Hepatocyte (in vitro differentiated cells): Measurements from ENCODE around the gene ID3. TPM values are rescaled to one million over a fixed set of nuclear protein-coding genes. Genes with fewer than 3 reads are reported as not detected.

Source experiments
- DNase-seq: peaks from one replicate; pipeline ENCODE4 v3.0.0-alpha.2; 2016; ENCODE audit warnings: low spot score
- H2AFZ ChIP-seq: fragments of 200-600 bp; sonication (generic); 2 replicates; pipeline ENCODE4 v1.6.0; 2016; ENCODE audit warnings: antibody characterized with exemption, mild to moderate bottlenecking
- H3K27ac ChIP-seq: fragments of 200-600 bp; sonication (generic); 2 replicates; pipeline ENCODE4 v1.5.1; 2016; ENCODE audit warnings: mild to moderate bottlenecking
- H3K27me3 ChIP-seq: fragments of 200-600 bp; sonication (generic); 2 replicates; pipeline ENCODE4 v1.6.1; 2016
- H3K36me3 ChIP-seq: fragments of 200-600 bp; sonication (generic); replicated peaks from 2 replicates; pipeline ENCODE4 v1.5.1; 2016; ENCODE audit warnings: low read depth; ENCODE audit not compliant: insufficient read depth
- H3K4me1 ChIP-seq: fragments of 200-600 bp; sonication (generic); 2 replicates; pipeline ENCODE4 v1.5.1; 2016; ENCODE audit warnings: mild to moderate bottlenecking, moderate library complexity; ENCODE audit not compliant: insufficient read depth
- H3K4me2 ChIP-seq: fragments of 200-600 bp; sonication (generic); 2 replicates; pipeline ENCODE4 v1.6.0; 2016
- H3K4me3 ChIP-seq: fragments of 200-600 bp; sonication (generic); 2 replicates; pipeline ENCODE4 v1.5.1; 2016; ENCODE audit warnings: mild to moderate bottlenecking
- H3K79me2 ChIP-seq: fragments of 200-600 bp; sonication (generic); 2 replicates; pipeline ENCODE4 v1.6.0; 2017; ENCODE audit warnings: mild to moderate bottlenecking
- H3K9me2 ChIP-seq: fragments of 200-600 bp; sonication (generic); replicated peaks from 2 replicates; pipeline ENCODE4 v1.6.0; 2017; ENCODE audit warnings: mild to moderate bottlenecking; ENCODE audit not compliant: insufficient read depth
- H3K9me3 ChIP-seq: fragments of 200-600 bp; sonication (generic); 2 replicates; pipeline ENCODE4 v1.5.1; 2016; ENCODE audit warnings: low read depth, mild to moderate bottlenecking
- H4K20me1 ChIP-seq: fragments of 200-600 bp; sonication (generic); 2 replicates; pipeline ENCODE4 v1.6.0; 2016; ENCODE audit warnings: mild to moderate bottlenecking; ENCODE audit not compliant: insufficient read depth, poor library complexity, severe bottlenecking
- EZH2 ChIP-seq: fragments of 200-600 bp; sonication (generic); IDR thresholded peaks from 2 replicates; pipeline ENCODE4 v1.6.1; 2016; ENCODE audit warnings: antibody characterized with exemption, mild to moderate bottlenecking, borderline replicate concordance
- EZH2phosphoT487 ChIP-seq: fragments of 200-600 bp; sonication (generic); IDR thresholded peaks from one replicate; pipeline ENCODE4 v1.6.1; 2018; ENCODE audit warnings: antibody characterized with exemption, mild to moderate bottlenecking, low read depth, moderate library complexity; ENCODE audit not compliant: unreplicated experiment, severe bottlenecking
- WGBS: methylation state at CpG from one replicate; pipeline ENCODE4 v1.1.6; 2016; ENCODE audit warnings: low lambda C conversion rate; ENCODE audit errors: missing lambda C conversion rate; 5-methylcytosine and 5-hydroxymethylcytosine counted together
- polyA plus RNA-seq: library from polyadenylated mRNA; unstranded; fragments of >200 nt; fragmentation: Nextera tagmentation; extraction: Ambion mirVana; gene quantifications from 2 replicates; pipeline ENCODE4 v1.2.1, GENCODE V29; 2016
- total RNA-seq: library from RNA; depleted of rRNA; stranded (reverse); fragments of >200 nt; gene quantifications from 2 replicates; pipeline ENCODE4 v1.2.3, GENCODE V29; 2014
- TF ChIP-seq, protein P1 (sequence below): fragments of 200-600 bp; sonication (generic); IDR thresholded peaks from 2 replicates; pipeline ENCODE4 v1.5.1; 2016; ENCODE audit warnings: antibody characterized with exemption, mild to moderate bottlenecking; ENCODE audit not compliant: poor library complexity

Gene ID3
- total and polyA plus RNA-seq, 2 experiments from 2014 or later, result 155 to 314 TPM

DNA sequence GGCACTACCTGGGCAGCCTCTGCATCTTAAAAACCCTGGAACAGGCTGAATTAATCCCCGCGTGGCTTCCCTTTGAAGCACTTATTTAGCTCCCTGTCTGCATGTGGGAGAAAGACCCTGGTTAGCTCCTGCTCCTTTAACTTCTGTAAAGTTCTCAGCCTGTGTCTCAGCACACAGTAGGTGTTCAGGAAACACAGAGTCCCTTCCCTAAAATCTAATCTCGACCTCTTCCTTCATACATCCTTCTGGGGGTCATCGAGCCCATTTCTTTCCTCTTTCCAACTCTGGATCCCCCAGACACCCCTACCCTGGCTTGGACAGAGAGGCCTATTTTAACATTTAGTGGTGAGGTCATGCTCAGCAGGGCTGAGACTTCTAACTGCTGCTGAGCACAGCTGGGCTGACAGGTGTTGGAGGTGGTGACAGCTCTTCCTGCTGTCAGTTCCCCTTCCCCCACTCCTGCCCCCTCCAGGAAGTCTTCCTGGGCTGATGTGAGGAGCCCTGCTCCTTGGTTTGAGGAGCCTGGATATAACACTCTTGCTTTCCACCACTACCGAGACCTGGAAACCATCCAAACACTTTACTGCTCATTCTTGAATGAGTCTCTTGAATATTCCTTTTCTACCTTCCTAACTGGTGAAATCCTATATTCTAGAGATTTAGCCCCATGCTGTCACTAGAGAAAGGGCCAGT is 33.6 kb downstream of the ID3 start:
- Histone ChIP-seq H2AFZ (no peak overlapping the region), H3K4me2 (no peak overlapping the region), H3K27ac (no peak overlapping the region), H3K9me3 (no peaks in the 10 kb centered on the region), H3K79me2 (no peaks in the 10 kb centered on the region), H3K27me3 (no peaks in the 10 kb centered on the region), H3K4me1 (peaks cover 19% of the 10 kb centered on the region), H4K20me1 (no peaks in the 10 kb centered on the region), H3K9me2 (no peaks in the 10 kb centered on the region), H3K36me3 (no peaks in the 10 kb centered on the region), H3K4me3 (no peak overlapping the region)
- WGBS, result 83% methylated on average over 5 of the region's 5 CpGs
- TF ChIP-seq, protein P1, sequence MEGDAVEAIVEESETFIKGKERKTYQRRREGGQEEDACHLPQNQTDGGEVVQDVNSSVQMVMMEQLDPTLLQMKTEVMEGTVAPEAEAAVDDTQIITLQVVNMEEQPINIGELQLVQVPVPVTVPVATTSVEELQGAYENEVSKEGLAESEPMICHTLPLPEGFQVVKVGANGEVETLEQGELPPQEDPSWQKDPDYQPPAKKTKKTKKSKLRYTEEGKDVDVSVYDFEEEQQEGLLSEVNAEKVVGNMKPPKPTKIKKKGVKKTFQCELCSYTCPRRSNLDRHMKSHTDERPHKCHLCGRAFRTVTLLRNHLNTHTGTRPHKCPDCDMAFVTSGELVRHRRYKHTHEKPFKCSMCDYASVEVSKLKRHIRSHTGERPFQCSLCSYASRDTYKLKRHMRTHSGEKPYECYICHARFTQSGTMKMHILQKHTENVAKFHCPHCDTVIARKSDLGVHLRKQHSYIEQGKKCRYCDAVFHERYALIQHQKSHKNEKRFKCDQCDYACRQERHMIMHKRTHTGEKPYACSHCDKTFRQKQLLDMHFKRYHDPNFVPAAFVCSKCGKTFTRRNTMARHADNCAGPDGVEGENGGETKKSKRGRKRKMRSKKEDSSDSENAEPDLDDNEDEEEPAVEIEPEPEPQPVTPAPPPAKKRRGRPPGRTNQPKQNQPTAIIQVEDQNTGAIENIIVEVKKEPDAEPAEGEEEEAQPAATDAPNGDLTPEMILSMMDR, result no peak
- TF ChIP-seq EZH2, result no peak
- no peak for TF ChIP-seq EZH2phosphoT487
- DNase-seq, result no peak

DNA sequence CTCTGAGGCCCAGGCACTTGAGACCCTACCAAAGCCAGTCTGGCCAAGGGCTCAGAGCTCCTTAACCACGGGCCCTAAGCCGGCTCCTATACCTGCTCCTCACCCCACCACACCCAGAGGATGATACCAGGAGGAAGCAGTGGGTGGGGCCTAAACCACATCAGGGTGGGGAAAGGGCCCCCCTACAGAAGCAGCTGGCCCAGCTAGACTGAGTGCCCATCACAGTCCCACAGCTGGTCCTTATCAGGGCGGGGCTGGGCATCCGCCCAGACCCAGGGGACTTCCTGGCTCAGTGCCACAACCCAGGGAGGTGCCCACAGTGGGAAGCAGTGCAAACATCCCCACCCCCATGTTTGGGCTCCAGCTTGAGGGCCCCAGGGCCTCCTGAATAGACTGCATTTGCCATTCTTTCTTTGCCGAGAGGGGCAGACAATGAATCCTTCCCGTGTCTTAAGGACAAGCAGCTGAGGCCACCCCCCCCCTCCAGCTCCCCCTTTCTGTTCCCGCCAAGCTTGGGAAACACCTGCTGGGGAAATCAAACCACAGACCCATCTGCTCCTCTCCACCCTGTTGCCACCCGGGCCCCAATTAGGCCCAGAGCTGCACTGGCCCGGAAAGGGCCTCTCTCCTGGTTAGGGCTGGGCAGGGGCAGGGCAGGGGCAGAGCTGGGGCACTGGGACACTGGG is 34.4 kb downstream of the ID3 start:
- H4K20me1 ChIP-seq, result no peaks in the 10 kb centered on the region
- no peak overlapping the region for H3K4me3 ChIP-seq
- peaks cover 16% of the 10 kb centered on the region for H3K4me1 ChIP-seq
- TF ChIP-seq EZH2 (no peak), EZH2phosphoT487 (no peak)
- TF ChIP-seq, protein P1, result no peak
- H3K9me3 ChIP-seq, result no peaks in the 10 kb centered on the region
- 63% methylated on average over 9 of the region's 9 CpGs for WGBS
- no peaks in the 10 kb centered on the region for H3K9me2 ChIP-seq
- no peaks in the 10 kb centered on the region for H3K27me3 ChIP-seq
- H3K79me2 ChIP-seq, result no peaks in the 10 kb centered on the region
- no peak for DNase-seq
- H3K36me3 ChIP-seq, result no peaks in the 10 kb centered on the region
- no peak overlapping the region for H3K4me2 ChIP-seq
- H2AFZ ChIP-seq, result no peak overlapping the region
- no peak overlapping the region for H3K27ac ChIP-seq

DNA sequence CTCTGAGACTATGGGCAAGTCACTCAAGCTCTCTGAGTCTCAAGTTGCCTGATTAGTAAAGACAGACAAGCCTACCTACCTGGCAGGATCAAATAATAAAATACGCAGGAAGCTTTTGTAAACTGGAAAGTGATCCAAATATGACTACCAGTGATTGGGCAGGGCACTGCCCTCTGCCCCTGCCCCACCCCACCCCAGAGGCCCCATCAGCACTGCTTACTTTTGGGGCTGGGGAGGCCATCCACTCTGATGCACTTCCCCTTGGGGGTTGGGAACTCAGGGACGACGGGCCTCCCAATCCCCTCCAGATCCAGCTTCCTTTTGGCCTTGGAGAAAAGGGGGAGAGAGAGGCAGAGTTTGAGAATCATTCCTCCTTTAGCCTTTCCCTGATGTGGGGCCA is 35.1 kb downstream of the ID3 start:
- Histone ChIP-seq H3K4me2 (no peak overlapping the region), H3K4me1 (peaks cover 16% of the 10 kb centered on the region), H2AFZ (no peak overlapping the region), H4K20me1 (no peaks in the 10 kb centered on the region), H3K9me3 (no peaks in the 10 kb centered on the region), H3K36me3 (no peaks in the 10 kb centered on the region), H3K4me3 (no peak overlapping the region), H3K9me2 (no peaks in the 10 kb centered on the region), H3K79me2 (no peaks in the 10 kb centered on the region), H3K27ac (no peak overlapping the region), H3K27me3 (no peaks in the 10 kb centered on the region)
- whole genome bisulfite sequencing, result 79% methylated on average over 3 of the region's 3 CpGs
- no peak for TF ChIP-seq EZH2phosphoT487
- no peak for TF ChIP-seq EZH2
- TF ChIP-seq, protein P1, result no peak
- no peak for DNase-seq
